Esophagus squamous epithelium (tissue), 4 donors: ENCODE data around the gene HIPK2.

ENCODE experiments used
- POLR2A ChIP-seq, 4 donors: fragments of 450-650 bp; IDR thresholded peaks; one replicate each; pipeline ENCODE4 v1.6.1; 2017; ENCODE audit warnings: antibody characterized with exemption in 4 of 4, mild to moderate bottlenecking in 4 of 4, moderate library complexity in 3 of 4
- TF ChIP-seq, protein P1 (sequence below), 6 experiments: fragments of 450-650 bp in 4 of 6; fragments of 200-600 bp in 2 of 6; sonication (generic) in 2 of 6; IDR thresholded peaks; one replicate each; pipeline ENCODE4 v1.5.1; 2016 to 2019; ENCODE audit warnings: antibody characterized with exemption in 6 of 6, mild to moderate bottlenecking in 4 of 6, moderate library complexity in 4 of 6

DNA sequence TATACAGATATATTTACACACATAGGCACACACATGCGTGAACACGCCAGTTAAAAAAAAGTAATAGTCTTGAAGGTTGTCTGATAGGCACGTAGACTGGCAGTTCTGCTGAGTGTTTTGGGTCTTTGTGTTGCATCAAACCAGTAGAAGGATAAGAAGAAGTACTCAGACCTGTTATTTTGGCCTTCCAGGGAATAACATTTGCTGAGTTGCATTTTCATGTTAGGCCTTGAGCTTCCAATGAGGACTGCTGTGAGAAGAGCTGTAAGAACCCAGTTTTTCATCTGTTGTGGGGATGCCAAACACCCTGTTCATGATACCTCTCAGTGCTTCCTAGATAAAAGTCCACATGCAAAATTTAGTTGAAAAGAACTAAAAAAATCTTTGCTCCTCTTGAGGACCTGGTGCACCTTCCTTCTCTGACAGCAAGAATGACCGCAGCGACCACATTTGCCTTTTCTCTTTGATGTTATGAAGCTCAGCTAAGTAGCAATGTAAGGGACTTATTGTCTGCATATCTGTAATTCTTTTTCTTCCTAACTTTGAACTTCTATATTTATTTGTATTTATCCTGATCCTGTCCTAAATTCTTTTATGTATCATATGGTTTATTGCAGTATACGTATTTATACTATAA, 27.2 kb downstream of the HIPK2 start:
- no peak for TF ChIP-seq POLR2A (IDR thresholded peaks at IDR 0.05)
- TF ChIP-seq, protein P1, sequence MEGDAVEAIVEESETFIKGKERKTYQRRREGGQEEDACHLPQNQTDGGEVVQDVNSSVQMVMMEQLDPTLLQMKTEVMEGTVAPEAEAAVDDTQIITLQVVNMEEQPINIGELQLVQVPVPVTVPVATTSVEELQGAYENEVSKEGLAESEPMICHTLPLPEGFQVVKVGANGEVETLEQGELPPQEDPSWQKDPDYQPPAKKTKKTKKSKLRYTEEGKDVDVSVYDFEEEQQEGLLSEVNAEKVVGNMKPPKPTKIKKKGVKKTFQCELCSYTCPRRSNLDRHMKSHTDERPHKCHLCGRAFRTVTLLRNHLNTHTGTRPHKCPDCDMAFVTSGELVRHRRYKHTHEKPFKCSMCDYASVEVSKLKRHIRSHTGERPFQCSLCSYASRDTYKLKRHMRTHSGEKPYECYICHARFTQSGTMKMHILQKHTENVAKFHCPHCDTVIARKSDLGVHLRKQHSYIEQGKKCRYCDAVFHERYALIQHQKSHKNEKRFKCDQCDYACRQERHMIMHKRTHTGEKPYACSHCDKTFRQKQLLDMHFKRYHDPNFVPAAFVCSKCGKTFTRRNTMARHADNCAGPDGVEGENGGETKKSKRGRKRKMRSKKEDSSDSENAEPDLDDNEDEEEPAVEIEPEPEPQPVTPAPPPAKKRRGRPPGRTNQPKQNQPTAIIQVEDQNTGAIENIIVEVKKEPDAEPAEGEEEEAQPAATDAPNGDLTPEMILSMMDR (IDR thresholded peaks at IDR 0.05), result no peak
